Heart left ventricle (tissue), 13 donors: ENCODE data around the gene ALDH3A1.

Experiments
- POLR2A ChIP-seq, 2 donors: fragments of 450-650 bp; IDR thresholded peaks; one replicate each; pipeline ENCODE4 v1.6.1; 2017; ENCODE audit warnings: antibody characterized with exemption in 2 of 2, mild to moderate bottlenecking in 2 of 2, moderate library complexity in 2 of 2
- TF ChIP-seq, protein P1 (sequence below), 12 donors: fragments of 200-600 bp; sonication (generic) in 4 of 12; IDR thresholded peaks; one replicate each; pipeline versions ENCODE4 v1.5.0 to v1.8.0; 2018 to 2022; ENCODE audit warnings: antibody characterized with exemption in 12 of 12, mild to moderate bottlenecking in 5 of 12
- donor health status: ischemic (EF 13 %, LVEDD 7.1; RV severe dilation, severe dysfunction).
- donor health status: DM: no; HTN: yes; CAD: no.
- donor health status: DM: no; HTN: no; CAD: no.
- donor health status: ischemic (EF 25% LVEDD 6.9; RV normal size, moderate dysfunction).
- donor health status: ischemic (EF 25% LVEDD 5.7; RV mildly dilated, moderate dysfunction).
- donor health status: ischemic (EF 35%, LVEDD 5.7; RV mildly dilated, moderate dysfunction).
- donor health status: nonischemic (EF 11% LVEDD 7.7; RV severe dilation, severe dysfunction).
- donor health status: DM: yes; HTN: yes; CAD: no.
- donor health status: PGD.
- donor health status: ischemic (EF 29% LVEDD 5.4; RV normal size, mild dysfunction).
- donor health status: nonischemic (EF 23%, LVEDD 6.1; RV moderate dilation, normal function).

DNA sequence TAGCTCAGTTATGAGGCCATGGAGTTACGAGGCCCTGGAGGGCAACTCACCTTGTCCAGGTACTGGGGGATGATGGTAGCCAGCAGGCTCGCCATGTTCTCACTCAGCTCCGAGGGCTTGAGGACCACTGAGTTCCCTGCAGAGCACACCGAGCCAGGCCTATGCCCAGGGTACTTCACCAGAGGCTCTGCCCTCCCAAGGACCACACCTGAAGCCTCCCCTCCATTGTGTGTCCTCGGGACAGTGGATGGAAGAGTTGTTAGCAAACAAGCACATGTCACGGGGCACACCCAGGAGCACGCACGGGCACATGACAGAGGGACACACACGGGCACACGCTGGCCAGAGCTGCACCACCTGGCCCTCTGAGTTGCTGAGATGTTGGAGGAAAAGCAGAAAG, 5.6 kb downstream of the ALDH3A1 start:
- TF ChIP-seq, protein P1, sequence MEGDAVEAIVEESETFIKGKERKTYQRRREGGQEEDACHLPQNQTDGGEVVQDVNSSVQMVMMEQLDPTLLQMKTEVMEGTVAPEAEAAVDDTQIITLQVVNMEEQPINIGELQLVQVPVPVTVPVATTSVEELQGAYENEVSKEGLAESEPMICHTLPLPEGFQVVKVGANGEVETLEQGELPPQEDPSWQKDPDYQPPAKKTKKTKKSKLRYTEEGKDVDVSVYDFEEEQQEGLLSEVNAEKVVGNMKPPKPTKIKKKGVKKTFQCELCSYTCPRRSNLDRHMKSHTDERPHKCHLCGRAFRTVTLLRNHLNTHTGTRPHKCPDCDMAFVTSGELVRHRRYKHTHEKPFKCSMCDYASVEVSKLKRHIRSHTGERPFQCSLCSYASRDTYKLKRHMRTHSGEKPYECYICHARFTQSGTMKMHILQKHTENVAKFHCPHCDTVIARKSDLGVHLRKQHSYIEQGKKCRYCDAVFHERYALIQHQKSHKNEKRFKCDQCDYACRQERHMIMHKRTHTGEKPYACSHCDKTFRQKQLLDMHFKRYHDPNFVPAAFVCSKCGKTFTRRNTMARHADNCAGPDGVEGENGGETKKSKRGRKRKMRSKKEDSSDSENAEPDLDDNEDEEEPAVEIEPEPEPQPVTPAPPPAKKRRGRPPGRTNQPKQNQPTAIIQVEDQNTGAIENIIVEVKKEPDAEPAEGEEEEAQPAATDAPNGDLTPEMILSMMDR (IDR thresholded peaks at IDR 0.05) = no peak
- TF ChIP-seq POLR2A (IDR thresholded peaks at IDR 0.05) = no peak
